Measurements from ENCODE around the gene AK9.
A peak's percentile ranks its signal among the peaks of the same experiment; 100 is the strongest.
"Not testable (repeated sequence)": the region's sequence is repeated elsewhere in the genome, so short reads cannot be mapped to it uniquely, and the experiment has no call there.

The AK9 gene

GRCh38 chr6:109631403-109631802 is 59.6 kb downstream of the AK9 start:
- DNase-seq (ENCODE audit: low read depth, low spot score): no peak
- no peak overlapping the region for H3K27ac ChIP-seq

- H3K27ac ChIP-seq: no peak overlapping the region
- DNase-seq (ENCODE audit: low read depth, low spot score): no peak
Observed at GRCh38 chr6:109628158-109629000, 62.6 kb downstream of the AK9 start.

- no peak for DNase-seq (ENCODE audit: low read depth, low spot score)
- H3K27ac ChIP-seq: no peak overlapping the region
Observed at GRCh38 chr6:109626311-109626710, 64.7 kb downstream of the AK9 start.

- DNase-seq (ENCODE audit: low read depth, low spot score): no peak
- H3K27ac ChIP-seq: no peak overlapping the region
Observed at GRCh38 chr6:109625199-109625598, 65.8 kb downstream of the AK9 start.

GRCh38 chr6:109623288-109623687 is 67.7 kb downstream of the AK9 start:
- no peak for DNase-seq (ENCODE audit: low read depth, low spot score)
- H3K27ac ChIP-seq: peak overlapping the region; percentile 1

- no peak overlapping the region for H3K27ac ChIP-seq
- DNase-seq (ENCODE audit: low read depth, low spot score): no peak
Observed at GRCh38 chr6:109612268-109612667, 78.7 kb downstream of the AK9 start.

- no peak overlapping the region for H3K27ac ChIP-seq
- no peak for DNase-seq (ENCODE audit: low read depth, low spot score)
Observed at GRCh38 chr6:109611502-109611901, 79.5 kb downstream of the AK9 start.

- no peak for DNase-seq (ENCODE audit: low read depth, low spot score)
- no peak overlapping the region for H3K27ac ChIP-seq
Observed at GRCh38 chr6:109610590-109610989, 80.4 kb downstream of the AK9 start.

- no peak overlapping the region for H3K27ac ChIP-seq
- no peak for DNase-seq (ENCODE audit: low read depth, low spot score)
Observed at GRCh38 chr6:109609737-109610136, 81.3 kb downstream of the AK9 start.

- H3K27ac ChIP-seq: no peak overlapping the region
- no peak for DNase-seq (ENCODE audit: low read depth, low spot score)
Observed at GRCh38 chr6:109606359-109606758, 84.6 kb downstream of the AK9 start.

GRCh38 chr6:109595998-109596397 is 95.0 kb downstream of the AK9 start:
- no peak for DNase-seq (ENCODE audit: low read depth, low spot score)
- no peak overlapping the region for H3K27ac ChIP-seq

GRCh38 chr6:109580519-109580918 is 110.5 kb downstream of the AK9 start:
- DNase-seq (ENCODE audit: low read depth, low spot score): no peak
- H3K27ac ChIP-seq: no peak overlapping the region

- DNase-seq (ENCODE audit: low read depth, low spot score): no peak
- H3K27ac ChIP-seq: no peak overlapping the region
Observed at GRCh38 chr6:109579361-109579760, 111.6 kb downstream of the AK9 start.

- DNase-seq (ENCODE audit: low read depth, low spot score); H3K27ac ChIP-seq: not testable (repeated sequence)
Observed at GRCh38 chr6:109569901-109570300, 121.1 kb downstream of the AK9 start.

GRCh38 chr6:109561844-109562243 is 129.2 kb downstream of the AK9 start:
- H3K27ac ChIP-seq: no peak overlapping the region
- DNase-seq (ENCODE audit: low read depth, low spot score): no peak

- no peak for DNase-seq (ENCODE audit: low read depth, low spot score)
- no peak overlapping the region for H3K27ac ChIP-seq
Observed at GRCh38 chr6:109531446-109531845, 159.6 kb downstream of the AK9 start.

- no peak overlapping the region for H3K27ac ChIP-seq
- DNase-seq (ENCODE audit: low read depth, low spot score): no peak
Observed at GRCh38 chr6:109527989-109528388, 163.0 kb downstream of the AK9 start.

- H3K27ac ChIP-seq: no peak overlapping the region
- no peak for DNase-seq (ENCODE audit: low read depth, low spot score)
Observed at GRCh38 chr6:109526905-109527628, 163.9 kb downstream of the AK9 start.

- no peak overlapping the region for H3K27ac ChIP-seq
- no peak for DNase-seq (ENCODE audit: low read depth, low spot score)
Observed at GRCh38 chr6:109524129-109524528, 166.9 kb downstream of the AK9 start.

GRCh38 chr6:109523478-109523877 is 167.5 kb downstream of the AK9 start:
- DNase-seq (ENCODE audit: low read depth, low spot score): no peak
- H3K27ac ChIP-seq: no peak overlapping the region

GRCh38 chr6:109521080-109521479 is 169.9 kb downstream of the AK9 start:
- DNase-seq (ENCODE audit: low read depth, low spot score): no peak
- H3K27ac ChIP-seq: no peak overlapping the region

- H3K27ac ChIP-seq; DNase-seq (ENCODE audit: low read depth, low spot score): not testable (repeated sequence)
Observed at GRCh38 chr6:109519647-109520046, 171.4 kb downstream of the AK9 start.

Data from epithelial cell of prostate (primary cell).